ENCODE results near the gene CFAP210. TPM values are rescaled to one million over a fixed set of nuclear protein-coding genes. Genes with fewer than 3 reads are reported as not detected.

CFAP210 gene
- total and polyA plus RNA-seq, 9 of the 15 experiments (the other 6 are each of a cell fraction or from before 2014, with no cell fraction given): 0.75 to 3.6 (median 1.3) TPM

- peak; percentile 74 for TF ChIP-seq HMGXB4 (CRISPR knock-in tag; IDR thresholded peaks at IDR 0.05)
- 0 out of 2 replicates have a peak, but pooled peaks have one; percentile 20 for TF ChIP-seq TCF3 (CRISPR knock-in tag; IDR thresholded peaks at IDR 0.05)
- TF ChIP-seq NEUROD1 (IDR thresholded peaks at IDR 0.05; ENCODE audit: borderline replicate concordance, low read depth, low read length, partially characterized antibody): peak; percentile 58
- TF ChIP-seq FOXK2 (conservative IDR thresholded peaks at IDR 0.05 in 1 of 2, IDR thresholded peaks at IDR 0.05 in 1 of 2; ENCODE audit: low read depth in 2 of 2): peak; percentile 90 to 94
- TF ChIP-seq HNRNPLL (IDR thresholded peaks at IDR 0.05; ENCODE audit: low read depth, low read length, poor library complexity, severe bottlenecking): peak; percentile 86
- TF ChIP-seq TAL1 (IDR thresholded peaks at IDR 0.05): peak; percentile 19; the same call in 1 of the 2 replicates
- peak; percentile 87 for TF ChIP-seq POLR2B (IDR thresholded peaks at IDR 0.05; ENCODE audit: low read depth, partially characterized antibody)
- TF ChIP-seq MXI1 (IDR thresholded peaks at IDR 0.05; ENCODE audit: low read depth, low read length): peak; percentile 90
- no peak for TF ChIP-seq THRA (IDR thresholded peaks at IDR 0.05)
- TF ChIP-seq ZNF511 (CRISPR knock-in tag; IDR thresholded peaks at IDR 0.05): peak; percentile 73; the same call in 1 of the 2 replicates
- peak; percentile 91 for TF ChIP-seq ATF7 (IDR thresholded peaks at IDR 0.05)
- TF ChIP-seq TEAD1 (CRISPR knock-in tag; IDR thresholded peaks at IDR 0.05): no peak; a peak in 1 of 4 replicates
- no peak for TF ChIP-seq ID3 (CRISPR knock-in tag; IDR thresholded peaks at IDR 0.05)
- TF ChIP-seq ID3 (tag; IDR thresholded peaks at IDR 0.05): 0 out of 2 replicates have a peak, but pooled peaks have one; percentile 74
- TF ChIP-seq POLR2A (conservative IDR thresholded peaks at IDR 0.05): peak; percentile 94
- no peak for TF ChIP-seq CBX5 (IDR thresholded peaks at IDR 0.05; ENCODE audit: borderline replicate concordance, low read depth)
- peak; percentile 92 for TF ChIP-seq MTA3 (IDR thresholded peaks at IDR 0.05; ENCODE audit: borderline replicate concordance)
- TF ChIP-seq EGR1 (conservative IDR thresholded peaks at IDR 0.05): peak; percentile 22; the same call in 1 of the 2 replicates
- peak; percentile 49 for TF ChIP-seq FOSL1 (tag; conservative IDR thresholded peaks at IDR 0.05)
- TF ChIP-seq OTX1 (CRISPR knock-in tag; IDR thresholded peaks at IDR 0.05): no peak
- TF ChIP-seq ZSCAN29 (IDR thresholded peaks at IDR 0.05): peak; percentile 80
- 0 out of 2 replicates have a peak, but pooled peaks have one; percentile 14 for TF ChIP-seq SMARCA4 (IDR thresholded peaks at IDR 0.05)
- peak; percentile 96 for TF ChIP-seq ZBTB7A (IDR thresholded peaks at IDR 0.05; ENCODE audit: borderline replicate concordance, control insufficient read depth, low read depth, low read length)
- no peak for TF ChIP-seq NR1H2 (CRISPR knock-in tag; IDR thresholded peaks at IDR 0.05)
- TF ChIP-seq ZNF263 (CRISPR knock-in tag; IDR thresholded peaks at IDR 0.05; ENCODE audit: borderline replicate concordance): peak; percentile 71; the same call in 1 of the 2 replicates
These were observed at the start of gene CFAP210, which contains the start of gene PHOSPHO2 (continued) for GRCh38 chr2:169694113-169694893.
